Hepatocyte (in vitro differentiated cells): ENCODE measurements around the gene METTL6.

Experiments used
- EZH2 ChIP-seq: fragments of 200-600 bp; sonication (generic); IDR thresholded peaks from 2 replicates; pipeline ENCODE4 v1.6.1; 2016; ENCODE audit warnings: antibody characterized with exemption, mild to moderate bottlenecking, borderline replicate concordance
- EZH2phosphoT487 ChIP-seq: fragments of 200-600 bp; sonication (generic); IDR thresholded peaks from one replicate; pipeline ENCODE4 v1.6.1; 2018; ENCODE audit warnings: antibody characterized with exemption, mild to moderate bottlenecking, low read depth, moderate library complexity; ENCODE audit not compliant: unreplicated experiment, severe bottlenecking
- TF ChIP-seq, protein P1 (sequence below): fragments of 200-600 bp; sonication (generic); IDR thresholded peaks from 2 replicates; pipeline ENCODE4 v1.5.1; 2016; ENCODE audit warnings: antibody characterized with exemption, mild to moderate bottlenecking; ENCODE audit not compliant: poor library complexity

DNA sequence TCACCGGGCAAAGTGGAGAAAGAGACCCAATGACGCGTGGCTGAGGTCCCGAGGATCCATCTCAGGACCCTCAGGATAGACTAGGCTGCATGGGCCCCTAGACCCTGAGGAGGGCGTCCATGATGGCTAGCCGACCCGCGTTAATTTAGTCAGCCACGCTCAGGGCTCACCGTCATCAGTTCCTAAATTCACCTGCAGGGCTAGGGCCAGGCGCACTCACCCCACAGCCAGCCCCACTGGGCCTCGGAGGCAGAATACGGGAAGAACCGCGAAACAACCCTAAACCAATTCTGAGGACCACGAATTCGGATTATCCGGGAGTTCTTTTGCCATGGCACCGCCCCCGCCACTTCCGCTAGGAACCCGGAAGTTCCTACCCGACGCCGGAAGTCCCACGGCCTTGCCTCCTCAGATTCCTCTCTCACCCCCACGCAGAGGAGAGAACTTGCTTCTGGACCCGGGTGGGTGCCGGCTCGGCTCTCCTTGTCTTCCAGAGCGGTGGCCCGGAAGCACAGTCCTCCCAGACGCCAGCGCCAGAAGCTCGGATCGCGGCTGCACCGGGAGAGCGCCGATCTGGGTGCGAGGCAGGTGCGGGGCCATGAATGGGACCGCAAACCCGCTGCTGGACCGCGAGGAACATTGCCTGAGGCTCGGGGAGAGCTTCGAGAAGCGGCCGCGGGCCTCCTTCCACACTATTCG lies at the start of gene METTL6, which contains the start of gene EAF1:
- TF ChIP-seq EZH2 (no peak), EZH2phosphoT487 (no peak)
- TF ChIP-seq, protein P1, sequence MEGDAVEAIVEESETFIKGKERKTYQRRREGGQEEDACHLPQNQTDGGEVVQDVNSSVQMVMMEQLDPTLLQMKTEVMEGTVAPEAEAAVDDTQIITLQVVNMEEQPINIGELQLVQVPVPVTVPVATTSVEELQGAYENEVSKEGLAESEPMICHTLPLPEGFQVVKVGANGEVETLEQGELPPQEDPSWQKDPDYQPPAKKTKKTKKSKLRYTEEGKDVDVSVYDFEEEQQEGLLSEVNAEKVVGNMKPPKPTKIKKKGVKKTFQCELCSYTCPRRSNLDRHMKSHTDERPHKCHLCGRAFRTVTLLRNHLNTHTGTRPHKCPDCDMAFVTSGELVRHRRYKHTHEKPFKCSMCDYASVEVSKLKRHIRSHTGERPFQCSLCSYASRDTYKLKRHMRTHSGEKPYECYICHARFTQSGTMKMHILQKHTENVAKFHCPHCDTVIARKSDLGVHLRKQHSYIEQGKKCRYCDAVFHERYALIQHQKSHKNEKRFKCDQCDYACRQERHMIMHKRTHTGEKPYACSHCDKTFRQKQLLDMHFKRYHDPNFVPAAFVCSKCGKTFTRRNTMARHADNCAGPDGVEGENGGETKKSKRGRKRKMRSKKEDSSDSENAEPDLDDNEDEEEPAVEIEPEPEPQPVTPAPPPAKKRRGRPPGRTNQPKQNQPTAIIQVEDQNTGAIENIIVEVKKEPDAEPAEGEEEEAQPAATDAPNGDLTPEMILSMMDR: no peak
